Left forelimb (tissue), 1 donor: ENCODE results near the gene LDLRAD4.

Source experiments
- DNase-seq: peaks from one replicate; pipeline ENCODE4 v3.0.0-alpha.2; 2018; ENCODE audit warnings: low spot score

LDLRAD4 gene

DNA sequence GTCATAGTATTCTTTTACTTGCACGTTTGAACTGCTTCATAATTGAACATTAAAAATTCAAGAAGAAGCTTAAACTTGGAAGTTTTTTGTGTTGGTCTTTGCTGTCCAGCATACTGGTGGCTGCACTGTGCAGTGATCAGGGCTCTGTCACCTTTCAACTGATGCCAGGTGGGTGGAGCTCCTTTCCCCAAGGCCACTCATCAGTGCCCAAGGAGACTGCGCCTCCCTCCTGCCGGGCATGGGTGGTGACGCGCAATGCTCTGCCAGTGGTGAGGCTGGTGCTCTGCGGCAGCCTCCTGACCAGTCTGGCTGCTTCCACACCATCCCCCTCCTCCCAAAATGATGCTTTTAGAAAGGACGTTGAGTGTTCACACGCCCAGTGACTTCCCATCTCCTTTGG is 16.0 kb upstream of the LDLRAD4 start:
- no peak for DNase-seq

DNA sequence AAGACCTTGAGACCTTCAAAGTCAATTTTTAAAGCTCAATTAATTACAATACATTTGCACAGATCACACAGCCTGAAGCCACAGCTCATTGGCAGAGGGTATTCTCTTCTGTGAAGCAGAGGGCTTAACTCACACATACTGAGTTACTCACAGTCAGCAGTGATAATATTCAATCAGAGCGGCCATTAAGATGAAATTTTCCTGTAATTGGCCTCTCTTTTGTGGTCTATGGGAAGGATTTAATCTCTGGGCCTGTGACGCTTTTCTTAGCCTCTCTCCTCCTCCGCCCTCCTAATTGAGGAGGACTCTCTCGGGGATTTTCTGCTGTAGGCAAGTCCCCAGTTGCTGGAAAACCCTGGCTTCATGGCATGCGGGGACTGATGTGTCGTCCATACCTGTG is 12.3 kb upstream of the LDLRAD4 start:
- DNase-seq: no peak

DNA sequence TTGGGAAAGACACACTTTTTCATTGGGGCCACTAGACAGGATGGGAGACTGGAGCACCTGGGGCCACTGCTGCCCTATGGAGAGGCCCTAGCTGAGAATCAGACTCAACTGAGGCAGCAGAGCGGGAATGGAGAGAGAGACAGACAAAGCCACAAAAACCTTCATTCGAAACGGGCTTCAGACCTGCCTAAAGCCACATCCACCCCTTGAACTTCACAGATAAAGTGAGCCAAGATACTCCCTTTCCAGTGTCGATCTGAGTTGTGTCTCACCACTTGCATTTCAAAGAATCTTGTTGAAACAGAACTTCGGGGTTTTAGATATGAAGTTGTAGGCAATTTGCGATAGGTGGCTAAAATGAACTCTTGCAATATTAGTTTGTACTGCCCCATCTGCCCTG is 11.3 kb upstream of the LDLRAD4 start:
- DNase-seq: no peak

DNA sequence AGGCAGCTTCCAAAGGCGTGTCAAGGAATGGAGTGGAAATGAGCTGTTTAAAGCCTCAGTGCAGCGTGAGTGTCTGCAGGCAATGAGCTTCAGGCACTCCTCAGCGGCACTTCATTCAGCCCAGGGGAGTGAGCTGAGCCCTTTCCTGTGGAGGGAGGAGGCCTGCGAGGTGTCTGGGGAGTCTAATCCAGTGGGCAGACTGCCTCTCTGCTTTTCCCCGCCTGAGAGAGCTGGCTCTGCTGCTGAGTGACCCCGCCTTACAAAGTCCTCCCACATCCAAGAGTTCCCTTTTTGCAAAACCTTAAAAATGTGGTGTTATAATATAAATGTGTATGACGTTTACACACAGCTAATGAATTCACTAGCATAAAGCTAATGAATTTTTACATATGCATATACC is 7.0 kb upstream of the LDLRAD4 start:
- DNase-seq: no peak

DNA sequence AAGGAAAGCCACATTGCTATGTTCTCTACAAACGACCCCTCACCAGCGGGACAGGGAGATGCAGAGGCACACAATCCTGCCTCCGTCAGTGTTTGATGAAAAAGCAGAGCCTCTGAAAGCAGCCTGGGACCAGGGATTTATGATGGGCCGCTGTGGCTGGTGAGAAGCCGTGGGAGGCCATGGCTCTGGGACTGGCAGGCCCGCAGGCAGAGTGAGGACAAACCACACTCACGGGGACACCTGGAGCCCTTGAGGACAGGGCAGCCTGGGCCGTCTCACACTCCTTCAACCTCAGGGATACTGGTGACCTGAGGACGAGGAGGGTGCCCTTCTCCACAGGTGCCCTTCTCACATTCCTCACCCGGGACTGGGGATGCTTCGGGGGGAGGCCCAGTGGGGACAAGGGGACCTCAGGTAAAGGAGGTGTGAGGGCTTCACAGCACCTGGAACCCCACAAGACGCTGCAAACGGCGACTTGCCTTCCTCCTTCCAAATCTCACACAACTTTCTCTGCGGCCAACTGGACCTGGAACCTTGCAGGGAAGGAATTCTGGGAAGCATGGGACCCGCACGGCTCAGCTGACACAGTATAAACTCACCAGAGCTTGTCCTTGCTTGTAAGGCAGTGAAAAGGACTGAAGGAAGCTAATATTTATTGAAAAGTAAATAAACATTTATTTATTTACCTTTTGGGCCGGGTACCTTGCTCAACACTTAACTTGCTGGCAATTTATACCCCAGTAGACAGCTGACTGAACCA is 5.3 kb upstream of the LDLRAD4 start:
- no peak for DNase-seq

DNA sequence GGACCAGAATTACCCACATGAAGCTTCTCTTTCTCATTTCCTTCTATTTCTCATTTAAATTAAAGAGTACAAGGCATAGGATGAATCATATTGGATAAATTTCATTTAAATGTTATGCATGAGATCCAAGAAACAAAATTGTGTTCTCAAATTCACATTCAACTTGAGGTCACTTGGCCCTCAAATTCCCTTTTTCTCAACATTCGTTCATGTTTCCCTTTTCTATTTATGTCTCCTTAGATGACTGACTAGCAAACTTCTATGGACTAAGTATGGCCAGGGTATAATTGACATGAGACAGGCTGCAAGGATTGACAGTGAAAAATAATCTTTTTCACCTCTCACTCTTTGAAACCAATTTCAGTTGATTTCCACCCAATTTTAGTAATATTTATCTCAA is 4.0 kb upstream of the LDLRAD4 start:
- DNase-seq: no peak

DNA sequence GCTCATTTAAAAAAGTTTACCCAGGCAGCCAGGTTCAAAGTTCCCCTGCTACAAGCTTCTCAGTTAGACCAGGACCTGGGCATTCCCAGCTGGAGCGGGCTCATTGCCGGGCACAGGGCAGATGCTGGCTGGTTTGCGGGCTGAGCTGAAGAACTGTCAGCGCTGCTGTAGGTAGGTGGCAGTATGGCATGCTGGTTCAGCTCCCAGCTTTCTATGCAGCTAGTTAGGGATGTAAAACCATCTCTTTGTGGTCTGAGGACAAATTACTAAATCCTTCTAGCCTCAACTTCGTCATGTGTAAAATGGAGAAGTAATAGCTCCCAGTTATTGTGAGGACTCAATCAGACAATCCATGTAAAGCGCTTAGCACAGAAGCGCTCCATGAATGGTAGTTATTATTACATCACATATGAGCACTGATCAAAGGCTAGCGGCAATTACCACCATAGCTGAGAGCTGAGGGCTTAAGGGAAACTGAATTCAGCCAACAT is 2.4 kb upstream of the LDLRAD4 start:
- DNase-seq: no peak

DNA sequence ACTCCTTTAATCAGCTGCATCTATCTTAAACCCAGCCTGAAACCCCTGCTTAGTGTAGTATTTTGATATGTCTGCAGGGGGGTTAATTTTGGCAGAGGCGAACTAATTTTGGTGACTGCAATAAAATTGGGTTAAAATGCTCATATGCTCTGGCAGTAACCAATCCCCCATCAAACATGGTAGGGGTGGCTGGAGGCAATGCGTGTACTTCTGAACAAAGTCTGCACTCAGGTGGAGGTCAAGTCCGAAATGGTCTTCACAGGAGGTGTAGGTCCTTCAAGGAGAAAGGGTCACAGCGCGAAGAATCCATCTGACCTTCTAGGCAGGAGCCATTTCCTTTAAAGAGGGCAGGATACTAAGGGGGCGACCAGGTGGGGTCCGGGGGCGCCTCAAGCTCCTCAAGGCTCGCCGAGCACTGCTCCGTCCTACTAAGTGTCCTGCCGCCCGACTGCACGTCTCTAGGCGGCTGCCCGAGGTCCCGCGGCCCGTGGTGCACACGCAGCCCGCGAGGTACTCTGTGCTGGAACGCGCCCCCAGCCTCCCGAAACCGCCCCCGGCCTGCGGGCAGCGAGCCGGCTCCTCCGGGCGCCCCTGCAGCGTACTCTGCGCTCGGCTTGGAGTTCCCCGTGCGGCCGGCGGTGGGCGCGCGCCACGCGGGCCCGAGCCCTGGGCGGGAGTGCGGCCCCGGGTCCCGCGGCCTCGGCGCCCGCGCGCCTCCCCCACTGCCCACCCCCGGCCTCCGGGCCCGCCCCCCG is 1.7 kb upstream of the LDLRAD4 start:
- no peak for DNase-seq

DNA sequence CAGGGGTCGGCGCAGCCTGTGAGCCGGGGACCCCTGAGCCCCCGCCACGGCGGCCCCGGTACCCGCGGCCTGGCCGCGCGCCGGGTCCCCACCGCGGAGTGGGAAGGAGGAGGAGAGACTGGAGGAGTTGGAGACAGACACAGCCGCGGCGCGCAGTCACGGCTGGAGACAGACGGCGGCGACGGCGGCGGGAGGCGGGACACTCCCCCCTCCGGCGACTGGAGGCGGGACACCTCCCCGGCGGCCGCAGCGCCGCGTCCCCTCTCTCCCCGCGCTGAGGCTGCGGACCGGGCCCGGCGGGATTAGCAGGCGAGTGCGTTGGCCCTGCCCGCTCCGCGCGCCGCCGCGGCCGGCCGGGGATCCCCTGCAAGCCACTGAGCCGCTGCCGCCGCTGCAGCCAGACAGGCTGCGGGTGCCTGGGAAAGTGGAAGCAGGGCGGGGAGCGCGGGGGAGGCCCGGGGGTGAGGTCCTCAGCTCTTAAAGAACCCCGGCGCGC is 1.0 kb upstream of the LDLRAD4 start:
- peak; percentile 88 for DNase-seq

DNA sequence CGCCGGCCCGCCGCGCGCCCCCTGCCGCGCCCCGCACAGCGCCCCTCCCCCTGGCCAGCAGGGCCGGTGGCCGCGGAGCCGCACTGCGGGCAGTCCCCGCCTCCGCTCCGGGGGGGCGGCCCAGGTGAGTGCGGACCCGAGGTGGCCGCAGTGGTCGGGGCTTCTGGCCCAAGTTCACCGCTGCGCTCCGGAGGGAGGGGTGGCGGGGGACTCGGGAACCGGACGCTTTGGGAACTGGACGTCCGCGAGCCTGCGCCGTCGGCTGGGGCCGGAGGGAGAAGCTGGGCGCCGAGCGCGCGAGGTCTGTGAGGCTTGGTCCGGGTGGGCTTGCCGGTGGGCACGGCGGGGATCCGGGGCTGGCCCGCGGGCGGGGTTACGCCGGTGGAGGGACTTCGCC is 591 bp upstream of the LDLRAD4 start:
- DNase-seq: no peak

DNA sequence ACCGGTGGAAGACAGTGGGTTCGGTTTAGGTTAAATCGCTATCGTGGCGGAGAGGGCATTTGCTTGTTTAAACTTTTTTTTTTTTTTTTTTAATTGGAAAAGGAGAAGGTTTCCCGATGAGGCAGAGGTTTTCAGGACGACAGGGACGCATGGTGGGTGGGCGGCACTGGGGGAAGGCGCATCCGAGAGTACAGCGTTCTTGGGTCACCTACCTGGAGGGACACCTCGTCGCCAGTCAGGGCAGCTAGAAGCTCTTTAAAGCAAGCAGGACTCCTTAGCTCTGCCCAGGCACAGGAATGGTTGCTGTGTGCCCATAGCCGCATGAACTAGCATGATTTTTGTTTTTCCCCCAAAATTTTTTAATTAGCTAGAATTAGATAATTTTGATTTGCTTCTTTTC is 437 bp downstream of the LDLRAD4 start:
- no peak for DNase-seq

DNA sequence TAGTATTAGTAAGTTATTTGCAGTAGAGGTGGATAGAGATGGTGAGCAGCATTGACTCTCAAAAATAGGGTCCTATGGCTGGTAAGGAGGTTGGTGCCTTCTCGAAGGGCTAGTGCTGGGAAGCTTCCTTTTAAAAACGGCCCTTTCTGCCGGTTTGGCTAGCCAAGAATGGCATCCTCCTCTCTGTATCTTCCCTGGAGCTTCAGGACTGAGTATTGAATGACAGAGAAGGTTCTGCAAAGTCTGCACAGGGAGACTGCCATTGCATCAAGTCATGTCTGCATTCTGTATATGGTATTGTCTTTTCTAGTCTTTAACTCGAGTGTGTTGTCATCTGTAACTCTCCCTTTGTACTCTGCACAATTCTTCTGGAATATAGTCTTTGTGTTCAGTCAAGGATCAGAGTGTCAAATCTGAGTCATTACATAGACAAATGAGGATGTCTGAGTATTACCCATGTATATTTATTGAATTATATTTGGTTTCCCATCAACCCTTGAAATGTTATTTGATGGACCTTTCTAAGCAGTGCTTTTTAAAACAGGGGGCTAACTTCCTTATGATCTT is 1.1 kb downstream of the LDLRAD4 start:
- no peak for DNase-seq

DNA sequence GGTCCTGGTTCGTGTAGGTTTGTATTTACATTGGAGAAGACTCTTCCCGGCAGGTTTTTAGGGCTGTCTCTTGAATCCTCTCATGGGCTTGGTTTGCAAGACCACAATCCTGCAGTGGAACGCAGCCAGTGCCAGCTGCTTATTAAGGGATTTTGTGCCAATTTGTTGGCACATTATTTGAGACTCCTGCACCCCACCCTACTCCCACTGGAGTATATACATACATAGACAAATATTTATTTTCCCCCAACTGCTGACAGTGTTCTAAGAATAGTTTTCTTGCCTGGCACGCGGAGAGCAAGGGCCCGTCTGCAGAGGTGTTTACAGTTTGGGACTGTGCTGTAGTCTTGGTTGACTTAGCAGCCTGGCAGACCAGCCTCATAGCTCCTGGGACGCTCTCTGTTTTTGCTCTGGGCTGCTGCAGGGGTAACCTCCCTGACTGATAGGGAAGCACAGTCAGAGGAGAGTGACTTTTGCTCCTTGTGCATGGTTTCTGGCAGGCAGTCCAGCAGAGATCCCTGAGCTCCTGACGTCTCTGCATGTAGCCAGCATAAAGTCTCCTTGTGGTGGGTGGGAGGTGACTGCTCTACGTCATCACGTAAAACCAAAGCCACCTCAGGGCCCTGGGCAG is 1.9 kb downstream of the LDLRAD4 start:
- no peak for DNase-seq

DNA sequence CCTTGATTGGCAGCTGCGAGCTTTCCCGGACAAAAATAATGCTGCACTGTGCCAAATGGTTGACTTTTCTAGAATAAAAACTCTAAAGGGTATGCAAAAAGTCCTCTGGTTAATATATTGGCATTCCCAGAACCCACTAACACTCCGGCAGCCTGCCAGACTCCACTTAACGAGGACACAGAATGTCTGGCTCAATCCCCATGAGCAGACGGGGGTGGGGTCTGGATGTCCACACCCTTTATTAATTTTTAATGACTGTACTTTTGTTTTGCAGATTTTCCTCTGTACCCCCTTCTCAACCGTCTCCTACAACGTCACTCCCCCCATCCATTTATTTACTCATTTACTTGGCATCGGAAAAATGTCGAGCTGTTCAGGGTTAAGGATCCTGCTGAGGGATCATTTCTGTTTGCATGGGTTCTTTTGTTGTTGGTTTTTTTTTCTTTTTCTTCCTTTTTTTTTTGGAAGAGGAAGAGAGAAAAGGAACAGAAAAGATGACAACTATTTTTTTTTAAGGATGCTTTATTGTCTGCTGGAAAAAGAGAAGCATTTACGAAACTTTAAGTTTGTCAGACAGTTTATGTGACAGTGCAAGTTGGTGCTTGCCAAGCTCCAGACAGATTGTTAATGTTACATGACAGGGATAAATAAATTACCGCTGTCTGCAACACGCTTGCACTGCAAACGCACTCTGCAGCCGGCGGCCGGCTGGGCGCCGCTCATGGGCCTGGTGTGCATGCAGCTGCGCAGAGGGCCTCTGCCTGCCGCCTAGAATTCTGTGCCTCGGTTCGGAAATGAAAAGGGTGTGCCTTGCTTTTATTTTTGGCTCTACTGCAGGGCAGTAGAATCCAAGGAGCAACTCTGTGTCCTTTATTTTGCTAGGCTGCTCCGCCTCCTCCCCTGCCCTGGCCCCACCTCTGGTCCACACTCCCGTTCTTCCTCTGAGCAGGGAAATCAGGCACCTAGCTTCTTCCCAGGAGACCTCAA is 3.6 kb downstream of the LDLRAD4 start:
- DNase-seq: no peak

DNA sequence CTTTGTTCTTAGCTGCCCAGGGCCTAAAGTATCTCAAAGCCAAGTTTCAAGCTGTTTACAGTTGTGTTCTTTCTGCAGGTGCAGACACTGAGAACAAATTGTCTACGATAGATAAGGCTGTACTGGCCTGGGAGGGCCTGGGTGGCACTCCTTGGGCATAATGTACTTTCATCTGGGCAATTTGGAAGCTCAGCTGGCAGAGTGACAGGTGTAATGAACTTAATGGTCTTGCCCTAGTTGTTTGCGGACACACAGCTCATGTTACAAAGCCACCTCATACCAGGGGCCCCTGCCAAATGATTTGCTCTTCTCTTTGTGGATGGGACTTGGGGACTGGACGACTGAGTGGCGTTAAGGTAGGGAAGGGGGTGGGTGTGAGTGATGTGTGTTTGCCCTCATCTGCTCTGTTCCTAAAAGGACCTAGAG is 4.3 kb downstream of the LDLRAD4 start:
- no peak for DNase-seq

DNA sequence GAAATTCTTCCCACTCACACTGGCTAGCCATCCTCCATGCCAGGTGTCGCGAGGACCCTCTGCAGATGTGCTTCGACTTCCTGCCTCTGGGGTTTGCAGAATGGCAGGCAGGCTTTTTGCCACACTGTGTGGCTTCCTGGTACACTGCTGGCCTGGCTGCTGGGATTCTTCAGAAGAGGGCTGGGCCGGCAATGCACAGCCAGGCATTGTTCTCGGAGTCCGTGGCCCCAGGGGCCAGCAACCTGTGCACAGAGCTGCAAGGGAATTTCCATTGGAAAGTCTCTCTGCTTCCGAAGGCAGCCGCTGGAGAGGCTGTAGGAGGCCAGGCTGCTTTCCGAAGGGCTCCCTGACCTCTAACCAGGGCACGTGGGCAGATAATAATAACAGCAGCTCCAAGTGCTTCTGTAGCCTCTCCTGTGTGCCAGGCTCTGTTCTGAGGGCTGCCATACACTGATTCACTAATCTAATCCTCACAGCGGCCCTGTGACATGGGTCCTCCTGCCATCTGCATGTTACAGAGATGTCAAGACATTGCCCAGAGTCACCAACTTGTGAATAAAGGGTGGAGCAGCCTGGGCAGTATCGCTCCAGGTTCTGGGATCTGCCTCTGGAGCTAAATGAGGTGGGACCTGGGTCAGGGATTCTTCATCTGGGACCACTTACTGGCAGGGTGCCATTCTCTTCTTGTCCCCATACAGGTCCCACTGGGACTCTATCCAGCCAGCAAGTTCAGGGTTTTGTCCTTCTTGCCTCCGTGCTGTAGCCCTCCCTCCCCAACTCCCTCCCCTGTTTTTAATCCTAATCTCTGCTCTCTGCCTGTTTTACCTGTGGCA is 5.0 kb downstream of the LDLRAD4 start:
- DNase-seq: no peak

DNA sequence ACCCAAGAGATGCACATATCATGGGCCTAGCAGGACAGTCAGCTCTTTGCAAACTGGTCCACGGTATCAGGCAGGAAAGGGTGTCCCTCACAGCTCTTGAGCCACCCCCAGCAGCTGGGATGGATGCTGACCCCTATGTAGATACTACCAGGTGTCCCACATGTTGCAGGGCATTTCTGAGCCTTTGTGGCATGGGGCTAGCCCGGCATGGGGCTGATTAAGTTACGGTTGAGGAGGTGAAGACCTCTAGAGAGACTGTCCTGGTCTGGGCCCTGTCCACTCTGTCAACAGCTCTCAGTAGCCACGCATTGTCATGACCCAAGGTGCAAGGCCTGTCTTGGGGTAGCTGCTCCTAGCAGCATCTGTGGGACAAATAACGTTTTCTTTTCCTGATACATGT is 6.7 kb downstream of the LDLRAD4 start:
- DNase-seq: no peak

DNA sequence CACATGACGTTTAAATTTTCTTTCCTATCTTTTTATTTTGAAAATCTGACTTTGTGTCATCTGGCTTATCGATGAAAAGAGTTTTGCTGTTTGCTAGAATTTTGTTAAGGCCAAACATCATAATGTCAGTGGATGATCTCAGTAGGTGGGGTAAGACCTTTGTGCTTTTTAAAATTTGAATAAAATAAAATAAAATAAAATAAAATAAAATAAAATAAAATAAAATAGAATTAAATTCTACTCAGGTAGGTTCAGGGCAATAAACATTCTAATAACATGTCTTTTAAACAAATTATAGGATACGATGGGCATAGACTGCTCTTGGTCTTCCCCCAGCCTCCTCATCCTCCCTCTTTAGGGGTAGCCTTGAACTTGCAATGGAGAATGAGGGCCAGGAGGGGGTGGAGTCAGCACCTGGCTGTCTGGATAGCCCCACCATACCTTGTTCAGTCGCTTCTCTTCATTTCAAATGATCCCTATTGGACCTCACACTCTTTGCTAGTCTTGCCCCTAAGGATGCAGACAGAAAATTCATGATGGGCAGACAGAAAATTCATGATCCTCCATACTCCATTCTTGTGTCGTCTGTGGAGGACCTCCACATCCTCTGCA is 8.1 kb downstream of the LDLRAD4 start:
- DNase-seq: no peak

DNA sequence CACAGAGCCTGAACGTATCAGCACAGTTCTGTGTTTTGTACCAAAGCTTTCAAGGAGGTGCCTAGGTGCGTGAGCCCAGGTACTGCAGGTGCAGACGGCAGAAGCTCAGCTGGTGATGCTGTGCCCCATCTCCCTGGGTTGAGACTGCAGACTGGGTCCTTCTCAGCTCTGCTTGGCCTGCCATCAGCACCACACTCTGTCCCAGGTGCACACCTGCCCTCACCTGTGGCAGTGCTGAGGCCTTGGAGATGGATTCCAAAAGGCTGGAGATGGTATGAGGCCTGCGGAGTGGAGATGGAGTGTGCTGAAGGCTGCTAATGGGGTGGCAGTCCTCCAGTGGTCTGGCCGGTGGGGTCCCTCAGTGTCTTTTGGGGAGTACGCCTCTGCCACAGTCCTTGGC is 9.3 kb downstream of the LDLRAD4 start:
- no peak for DNase-seq
